Measurements from ENCODE around the gene SYT7. TPM values are rescaled to one million over a fixed set of nuclear protein-coding genes. Genes with fewer than 3 reads are reported as not detected.

SYT7 gene
- total RNA-seq, 6 experiments from 2014 or later = 13.1 to 70.8 (median 31.6) TPM

DNA sequence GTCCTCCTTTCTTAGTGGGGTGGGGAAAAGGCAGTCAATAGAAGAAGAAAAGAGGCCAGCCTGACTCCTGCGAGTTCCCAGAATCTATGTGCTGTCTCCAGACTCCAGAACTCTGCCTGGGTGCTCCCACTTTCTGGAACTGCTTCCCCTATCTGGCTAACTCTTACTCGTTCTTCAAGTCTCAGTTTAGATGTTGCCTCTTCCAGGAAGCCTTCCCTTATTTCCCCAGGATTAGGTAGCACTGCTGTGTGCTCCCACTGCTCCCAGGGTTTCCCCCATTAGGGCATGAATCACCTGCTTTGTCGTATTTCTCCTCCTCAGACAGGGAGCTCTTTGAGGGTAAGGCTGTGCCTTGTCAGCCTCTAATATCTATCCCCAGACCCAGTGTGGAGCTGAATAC lies 17.5 kb upstream of the SYT7 start:
- H3K9me3 ChIP-seq = no peaks in the 10 kb centered on the region
- no peak overlapping the region for H3K27ac ChIP-seq
- TF ChIP-seq, protein P1, sequence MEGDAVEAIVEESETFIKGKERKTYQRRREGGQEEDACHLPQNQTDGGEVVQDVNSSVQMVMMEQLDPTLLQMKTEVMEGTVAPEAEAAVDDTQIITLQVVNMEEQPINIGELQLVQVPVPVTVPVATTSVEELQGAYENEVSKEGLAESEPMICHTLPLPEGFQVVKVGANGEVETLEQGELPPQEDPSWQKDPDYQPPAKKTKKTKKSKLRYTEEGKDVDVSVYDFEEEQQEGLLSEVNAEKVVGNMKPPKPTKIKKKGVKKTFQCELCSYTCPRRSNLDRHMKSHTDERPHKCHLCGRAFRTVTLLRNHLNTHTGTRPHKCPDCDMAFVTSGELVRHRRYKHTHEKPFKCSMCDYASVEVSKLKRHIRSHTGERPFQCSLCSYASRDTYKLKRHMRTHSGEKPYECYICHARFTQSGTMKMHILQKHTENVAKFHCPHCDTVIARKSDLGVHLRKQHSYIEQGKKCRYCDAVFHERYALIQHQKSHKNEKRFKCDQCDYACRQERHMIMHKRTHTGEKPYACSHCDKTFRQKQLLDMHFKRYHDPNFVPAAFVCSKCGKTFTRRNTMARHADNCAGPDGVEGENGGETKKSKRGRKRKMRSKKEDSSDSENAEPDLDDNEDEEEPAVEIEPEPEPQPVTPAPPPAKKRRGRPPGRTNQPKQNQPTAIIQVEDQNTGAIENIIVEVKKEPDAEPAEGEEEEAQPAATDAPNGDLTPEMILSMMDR (IDR thresholded peaks at IDR 0.05) = no peak
- TF ChIP-seq POLR2A (IDR thresholded peaks at IDR 0.05) = no peak
- intact Hi-C loops (cut with DNase I) = no loop called here
- no peaks in the 10 kb centered on the region for H3K36me3 ChIP-seq
- no peaks in the 10 kb centered on the region for H3K4me1 ChIP-seq
- H3K4me3 ChIP-seq = no peak overlapping the region
- DNase-seq (no peak), ATAC-seq (no peak)
- H3K27me3 ChIP-seq = no peaks in the 10 kb centered on the region
- 46% methylated on average over 2 of the region's 3 CpGs for WGBS (ENCODE audit: insufficient coverage, low coverage, low lambda C conversion rate, missing lambda C conversion rate)

DNA sequence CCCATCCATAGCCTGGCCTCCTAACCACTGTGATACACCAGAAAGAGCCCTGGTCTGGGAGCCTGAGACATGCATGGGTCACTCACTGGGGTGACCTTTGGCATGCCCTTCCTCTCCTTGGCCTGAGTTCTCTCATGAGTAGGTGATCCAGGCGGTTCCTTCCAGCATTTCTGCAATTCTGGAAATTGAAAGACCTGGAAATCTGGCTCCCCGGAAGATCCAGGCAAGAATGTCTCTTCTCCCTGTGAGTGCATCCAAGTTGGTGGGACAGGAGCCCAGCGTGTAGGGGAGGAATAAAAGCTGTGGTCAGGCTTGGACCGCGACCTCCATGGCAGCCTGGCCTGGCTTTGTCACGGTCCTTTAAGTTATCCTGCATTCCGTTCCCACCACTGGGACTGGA lies 16.1 kb upstream of the SYT7 start:
- 79% methylated on average over 3 of the region's 7 CpGs for WGBS (ENCODE audit: insufficient coverage, low coverage, low lambda C conversion rate, missing lambda C conversion rate)
- no peak overlapping the region for H3K27ac ChIP-seq
- no peak for TF ChIP-seq POLR2A (IDR thresholded peaks at IDR 0.05)
- TF ChIP-seq, protein P1 (IDR thresholded peaks at IDR 0.05) = no peak
- H3K27me3 ChIP-seq = no peaks in the 10 kb centered on the region
- H3K9me3 ChIP-seq = no peaks in the 10 kb centered on the region
- no peak for DNase-seq
- no peak for ATAC-seq
- H3K4me3 ChIP-seq = no peak overlapping the region
- H3K36me3 ChIP-seq = no peaks in the 10 kb centered on the region
- intact Hi-C loops (cut with DNase I) = no loop called here
- H3K4me1 ChIP-seq = no peaks in the 10 kb centered on the region

DNA sequence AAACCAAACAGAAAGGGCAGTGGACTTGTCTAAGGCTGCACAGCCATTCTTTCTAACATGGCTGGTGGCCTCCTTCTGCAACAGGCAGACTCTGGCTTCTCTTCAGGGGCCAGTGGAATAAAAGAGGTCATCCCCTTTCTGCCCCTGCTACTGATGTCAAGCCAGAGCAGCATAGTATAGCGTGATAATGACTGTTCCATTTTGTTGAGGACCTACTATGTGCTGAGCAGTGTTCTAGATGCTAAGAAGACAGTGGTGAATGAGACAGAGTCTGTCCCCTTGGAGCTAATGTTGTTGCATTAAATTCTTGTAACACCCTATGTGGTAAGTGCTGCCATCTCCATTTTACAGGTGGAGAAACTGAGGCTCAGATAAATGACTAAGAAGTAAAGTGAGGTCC lies 15.7 kb upstream of the SYT7 start:
- no peaks in the 10 kb centered on the region for H3K36me3 ChIP-seq
- 80% methylated on average over 1 of the region's 1 CpG for WGBS (ENCODE audit: insufficient coverage, low coverage, low lambda C conversion rate, missing lambda C conversion rate)
- intact Hi-C loops (cut with DNase I) = no loop called here
- no peak overlapping the region for H3K27ac ChIP-seq
- H3K4me3 ChIP-seq = no peak overlapping the region
- DNase-seq (no peak), ATAC-seq (no peak)
- TF ChIP-seq, protein P1 (IDR thresholded peaks at IDR 0.05) = no peak
- no peaks in the 10 kb centered on the region for H3K4me1 ChIP-seq
- no peaks in the 10 kb centered on the region for H3K27me3 ChIP-seq
- no peaks in the 10 kb centered on the region for H3K9me3 ChIP-seq

DNA sequence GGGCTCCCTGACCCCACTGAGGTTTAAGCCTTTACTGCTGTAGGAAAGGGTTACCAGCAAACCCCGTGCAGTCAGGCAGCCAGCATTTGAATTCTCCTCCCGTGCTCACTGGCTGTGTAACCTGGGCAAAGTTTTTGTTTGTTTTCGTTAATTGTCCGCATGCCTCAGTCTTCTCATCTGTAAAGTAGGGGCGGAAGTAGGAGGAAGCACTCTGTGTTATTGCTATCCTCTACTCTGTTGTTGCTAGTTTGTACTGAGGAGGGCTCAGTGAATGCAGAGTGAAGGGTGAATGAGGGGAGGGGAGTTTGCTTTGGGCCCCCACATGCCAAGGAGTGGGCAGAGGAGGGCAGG lies 14.0 kb upstream of the SYT7 start:
- TF ChIP-seq, protein P1 (IDR thresholded peaks at IDR 0.05) = no peak
- TF ChIP-seq POLR2A (IDR thresholded peaks at IDR 0.05) = no peak
- no peak overlapping the region for H3K27ac ChIP-seq

DNA sequence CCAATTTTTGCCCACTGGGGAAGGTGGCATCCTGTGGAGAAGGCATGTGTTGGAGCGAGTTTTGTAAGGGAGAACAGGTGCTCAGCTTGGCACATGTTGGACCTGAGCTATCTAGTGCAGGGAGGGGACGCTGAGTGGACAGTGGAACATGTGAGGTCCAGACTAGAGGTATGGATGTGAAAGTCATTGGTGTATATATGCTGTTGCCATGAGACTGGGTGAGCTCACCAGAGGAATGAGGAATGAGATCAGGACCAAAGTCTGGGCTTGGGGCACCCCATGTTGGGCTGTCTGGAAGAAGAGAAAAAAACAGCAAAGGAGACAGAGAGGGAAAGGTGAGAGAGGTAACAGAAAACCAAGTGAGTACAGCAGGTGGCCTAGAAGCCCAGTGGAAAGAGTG lies 12.3 kb upstream of the SYT7 start:
- intact Hi-C loops (cut with DNase I) = no loop called here
- TF ChIP-seq, protein P1 (IDR thresholded peaks at IDR 0.05) = no peak
- TF ChIP-seq POLR2A (IDR thresholded peaks at IDR 0.05) = no peak
- ATAC-seq = no peak
- no peak overlapping the region for H3K4me3 ChIP-seq
- DNase-seq = no peak
- WGBS (ENCODE audit: insufficient coverage, low coverage, low lambda C conversion rate, missing lambda C conversion rate) = 83% methylated on average over 2 of the region's 2 CpGs
- H3K9me3 ChIP-seq = no peaks in the 10 kb centered on the region
- no peaks in the 10 kb centered on the region for H3K36me3 ChIP-seq
- H3K4me1 ChIP-seq = peaks cover 0 to 1% (median 0%) of the 10 kb centered on the region in 4 donors
- no peak overlapping the region for H3K27ac ChIP-seq
- no peaks in the 10 kb centered on the region for H3K27me3 ChIP-seq

More for the DNA sequence above, 14.0 kb upstream of the SYT7 start:
- no peak for ATAC-seq
- H3K9me3 ChIP-seq = no peaks in the 10 kb centered on the region
- H3K4me3 ChIP-seq = no peak overlapping the region
- no peaks in the 10 kb centered on the region for H3K36me3 ChIP-seq
- H3K27me3 ChIP-seq = no peaks in the 10 kb centered on the region
- 31% methylated on average over 5 of the region's 5 CpGs for WGBS (ENCODE audit: insufficient coverage, low coverage, low lambda C conversion rate, missing lambda C conversion rate)
- no peaks in the 10 kb centered on the region for H3K4me1 ChIP-seq
- DNase-seq = no peak
- intact Hi-C loops (cut with DNase I) = no loop called here
